ENCODE measurements around the gene PLEKHA7.

Gene PLEKHA7

DNA sequence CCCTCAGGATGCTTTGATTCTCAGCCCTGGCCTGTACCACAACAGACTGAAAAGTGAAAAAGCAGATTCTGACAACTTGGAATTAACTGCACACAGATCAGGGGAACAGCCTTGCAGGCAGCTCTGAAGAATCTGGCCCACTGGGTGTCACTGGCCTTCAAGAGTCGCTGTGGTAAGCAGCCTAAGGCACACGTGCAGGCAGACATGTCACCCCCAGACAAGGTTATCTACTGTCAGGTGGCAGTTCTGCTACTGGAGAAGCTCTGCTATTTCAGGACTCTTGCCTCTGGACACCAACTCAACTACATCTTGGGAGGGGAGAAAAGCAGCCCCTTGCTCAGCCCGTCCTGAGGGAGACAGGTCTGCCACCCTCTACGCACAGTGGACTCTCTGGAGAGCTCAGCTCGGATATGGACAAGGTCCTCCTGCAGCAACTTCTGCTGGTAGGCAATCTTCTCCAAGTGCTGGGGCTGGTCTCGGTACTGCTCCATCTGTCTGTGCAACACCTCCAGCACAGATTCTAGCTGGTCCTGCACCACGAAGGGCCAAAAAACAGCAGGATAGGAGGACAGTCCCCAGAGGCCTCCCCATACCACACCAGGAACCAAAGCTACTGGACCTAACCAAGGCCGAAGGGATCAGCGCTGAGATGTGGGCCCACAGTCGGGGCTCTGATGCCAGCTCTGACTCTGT lies 212.8 kb downstream of the PLEKHA7 start:
- TF ChIP-seq POLR2AphosphoS5 (IDR thresholded peaks at IDR 0.05; ENCODE audit: low read depth) = no peak
- TF ChIP-seq, protein P1, sequence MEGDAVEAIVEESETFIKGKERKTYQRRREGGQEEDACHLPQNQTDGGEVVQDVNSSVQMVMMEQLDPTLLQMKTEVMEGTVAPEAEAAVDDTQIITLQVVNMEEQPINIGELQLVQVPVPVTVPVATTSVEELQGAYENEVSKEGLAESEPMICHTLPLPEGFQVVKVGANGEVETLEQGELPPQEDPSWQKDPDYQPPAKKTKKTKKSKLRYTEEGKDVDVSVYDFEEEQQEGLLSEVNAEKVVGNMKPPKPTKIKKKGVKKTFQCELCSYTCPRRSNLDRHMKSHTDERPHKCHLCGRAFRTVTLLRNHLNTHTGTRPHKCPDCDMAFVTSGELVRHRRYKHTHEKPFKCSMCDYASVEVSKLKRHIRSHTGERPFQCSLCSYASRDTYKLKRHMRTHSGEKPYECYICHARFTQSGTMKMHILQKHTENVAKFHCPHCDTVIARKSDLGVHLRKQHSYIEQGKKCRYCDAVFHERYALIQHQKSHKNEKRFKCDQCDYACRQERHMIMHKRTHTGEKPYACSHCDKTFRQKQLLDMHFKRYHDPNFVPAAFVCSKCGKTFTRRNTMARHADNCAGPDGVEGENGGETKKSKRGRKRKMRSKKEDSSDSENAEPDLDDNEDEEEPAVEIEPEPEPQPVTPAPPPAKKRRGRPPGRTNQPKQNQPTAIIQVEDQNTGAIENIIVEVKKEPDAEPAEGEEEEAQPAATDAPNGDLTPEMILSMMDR (IDR thresholded peaks at IDR 0.05; ENCODE audit: insufficient read depth, low read length) = no peak
- no peak for TF ChIP-seq SPI1 (IDR thresholded peaks at IDR 0.05; ENCODE audit: borderline replicate concordance, low read depth)
- TF ChIP-seq GABPA (IDR thresholded peaks at IDR 0.05; ENCODE audit: low read depth) = no peak
- TF ChIP-seq, protein P2, sequence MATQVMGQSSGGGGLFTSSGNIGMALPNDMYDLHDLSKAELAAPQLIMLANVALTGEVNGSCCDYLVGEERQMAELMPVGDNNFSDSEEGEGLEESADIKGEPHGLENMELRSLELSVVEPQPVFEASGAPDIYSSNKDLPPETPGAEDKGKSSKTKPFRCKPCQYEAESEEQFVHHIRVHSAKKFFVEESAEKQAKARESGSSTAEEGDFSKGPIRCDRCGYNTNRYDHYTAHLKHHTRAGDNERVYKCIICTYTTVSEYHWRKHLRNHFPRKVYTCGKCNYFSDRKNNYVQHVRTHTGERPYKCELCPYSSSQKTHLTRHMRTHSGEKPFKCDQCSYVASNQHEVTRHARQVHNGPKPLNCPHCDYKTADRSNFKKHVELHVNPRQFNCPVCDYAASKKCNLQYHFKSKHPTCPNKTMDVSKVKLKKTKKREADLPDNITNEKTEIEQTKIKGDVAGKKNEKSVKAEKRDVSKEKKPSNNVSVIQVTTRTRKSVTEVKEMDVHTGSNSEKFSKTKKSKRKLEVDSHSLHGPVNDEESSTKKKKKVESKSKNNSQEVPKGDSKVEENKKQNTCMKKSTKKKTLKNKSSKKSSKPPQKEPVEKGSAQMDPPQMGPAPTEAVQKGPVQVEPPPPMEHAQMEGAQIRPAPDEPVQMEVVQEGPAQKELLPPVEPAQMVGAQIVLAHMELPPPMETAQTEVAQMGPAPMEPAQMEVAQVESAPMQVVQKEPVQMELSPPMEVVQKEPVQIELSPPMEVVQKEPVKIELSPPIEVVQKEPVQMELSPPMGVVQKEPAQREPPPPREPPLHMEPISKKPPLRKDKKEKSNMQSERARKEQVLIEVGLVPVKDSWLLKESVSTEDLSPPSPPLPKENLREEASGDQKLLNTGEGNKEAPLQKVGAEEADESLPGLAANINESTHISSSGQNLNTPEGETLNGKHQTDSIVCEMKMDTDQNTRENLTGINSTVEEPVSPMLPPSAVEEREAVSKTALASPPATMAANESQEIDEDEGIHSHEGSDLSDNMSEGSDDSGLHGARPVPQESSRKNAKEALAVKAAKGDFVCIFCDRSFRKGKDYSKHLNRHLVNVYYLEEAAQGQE (IDR thresholded peaks at IDR 0.05; ENCODE audit: insufficient replicate concordance, low read depth) = no peak
- no peak for DNase-seq (ENCODE audit: low read depth in 1 of 2, low spot score in 1 of 2)

DNA sequence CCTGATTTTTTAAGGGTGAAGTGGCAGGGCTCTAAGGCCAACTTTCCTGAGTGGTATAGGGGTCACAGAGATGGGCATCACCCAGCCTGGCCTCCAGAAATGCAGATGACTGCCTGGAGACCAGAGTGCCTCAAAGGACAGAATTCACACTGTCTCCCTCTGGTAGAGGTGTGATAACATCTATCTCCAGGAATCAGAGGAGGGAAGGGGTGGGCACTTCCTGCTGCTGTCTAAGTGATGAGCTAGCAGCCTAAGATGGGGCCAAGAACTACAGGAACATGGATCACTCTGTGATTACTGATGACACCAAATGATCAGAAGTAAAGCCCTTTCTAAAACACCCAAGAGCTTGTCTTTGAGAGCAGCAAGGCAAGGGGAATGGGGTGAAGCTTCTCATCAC lies 213.8 kb downstream of the PLEKHA7 start:
- TF ChIP-seq, protein P1 (IDR thresholded peaks at IDR 0.05; ENCODE audit: insufficient read depth, low read length) = no peak
- TF ChIP-seq SPI1 (IDR thresholded peaks at IDR 0.05; ENCODE audit: borderline replicate concordance, low read depth) (no peak), GABPA (IDR thresholded peaks at IDR 0.05; ENCODE audit: low read depth) (no peak), POLR2AphosphoS5 (IDR thresholded peaks at IDR 0.05; ENCODE audit: low read depth) (no peak)
- TF ChIP-seq, protein P2 (IDR thresholded peaks at IDR 0.05; ENCODE audit: insufficient replicate concordance, low read depth) = no peak
- H3K4me3 ChIP-seq (replicated peaks; ENCODE audit: insufficient read depth, low read length) = no peak overlapping the region
- DNase-seq (ENCODE audit: low read depth in 1 of 2, low spot score in 1 of 2) = no peak
- no peaks in the 10 kb centered on the region for H3K27me3 ChIP-seq (ENCODE audit: insufficient read depth, poor library complexity, severe bottlenecking)
- H3K27ac ChIP-seq (replicated peaks) = no peak overlapping the region

More for the DNA sequence above, 212.8 kb downstream of the PLEKHA7 start:
- H3K27me3 ChIP-seq (ENCODE audit: insufficient read depth, poor library complexity, severe bottlenecking) = no peaks in the 10 kb centered on the region
- no peak overlapping the region for H3K27ac ChIP-seq (replicated peaks)
- H3K4me3 ChIP-seq (replicated peaks; ENCODE audit: insufficient read depth, low read length) = no peak overlapping the region

DNA sequence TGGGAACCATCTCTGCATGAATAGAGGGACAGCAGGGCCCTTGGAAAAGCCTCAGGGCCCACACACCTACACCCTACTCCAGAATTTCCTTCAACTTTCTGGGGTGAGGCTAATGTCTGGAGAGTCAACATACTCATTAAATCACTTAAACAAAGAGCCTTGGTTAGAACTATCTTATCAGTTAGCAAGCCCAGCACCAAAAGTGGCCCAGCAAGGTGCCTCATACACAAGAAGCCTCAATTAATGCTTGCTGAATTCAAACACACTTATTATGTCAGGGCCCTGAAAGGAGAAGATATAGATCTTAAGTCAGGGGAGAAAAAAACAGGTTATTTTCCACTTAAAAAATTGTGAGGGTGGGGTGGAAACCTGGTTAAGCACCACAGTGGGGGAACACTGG lies 214.3 kb downstream of the PLEKHA7 start:
- Histone ChIP-seq H3K27ac (replicated peaks) (no peak overlapping the region), H3K4me3 (replicated peaks; ENCODE audit: insufficient read depth, low read length) (no peak overlapping the region), H3K27me3 (ENCODE audit: insufficient read depth, poor library complexity, severe bottlenecking) (no peaks in the 10 kb centered on the region)
- DNase-seq (ENCODE audit: low read depth in 1 of 2, low spot score in 1 of 2) = no peak
- TF ChIP-seq POLR2AphosphoS5 (IDR thresholded peaks at IDR 0.05; ENCODE audit: low read depth) (no peak), SPI1 (IDR thresholded peaks at IDR 0.05; ENCODE audit: borderline replicate concordance, low read depth) (no peak), GABPA (IDR thresholded peaks at IDR 0.05; ENCODE audit: low read depth) (no peak)
- TF ChIP-seq, protein P1 (IDR thresholded peaks at IDR 0.05; ENCODE audit: insufficient read depth, low read length) = no peak
- TF ChIP-seq, protein P2 (IDR thresholded peaks at IDR 0.05; ENCODE audit: insufficient replicate concordance, low read depth) = no peak
